ENCODE measurements around the gene ASB13. TPM values are rescaled to one million over a fixed set of nuclear protein-coding genes. Genes with fewer than 3 reads are reported as not detected.

ASB13 gene
- polyA plus RNA-seq, 1 donor from 2014 or later: 5.6 TPM

- no peak overlapping the region for H3K9ac ChIP-seq (ENCODE audit: low read length)
- no peak overlapping the region for H3K27ac ChIP-seq (ENCODE audit: low read length)
- TF ChIP-seq POLR2AphosphoS5 (IDR thresholded peaks at IDR 0.05): no peak
- no peak for TF ChIP-seq MXI1 (conservative IDR thresholded peaks at IDR 0.05; ENCODE audit: poor library complexity, severe bottlenecking)
- TF ChIP-seq EZH2 (IDR thresholded peaks at IDR 0.05; ENCODE audit: borderline replicate concordance, insufficient read depth, low read length, poor library complexity, severe bottlenecking): no peak
- TF ChIP-seq, protein P1, sequence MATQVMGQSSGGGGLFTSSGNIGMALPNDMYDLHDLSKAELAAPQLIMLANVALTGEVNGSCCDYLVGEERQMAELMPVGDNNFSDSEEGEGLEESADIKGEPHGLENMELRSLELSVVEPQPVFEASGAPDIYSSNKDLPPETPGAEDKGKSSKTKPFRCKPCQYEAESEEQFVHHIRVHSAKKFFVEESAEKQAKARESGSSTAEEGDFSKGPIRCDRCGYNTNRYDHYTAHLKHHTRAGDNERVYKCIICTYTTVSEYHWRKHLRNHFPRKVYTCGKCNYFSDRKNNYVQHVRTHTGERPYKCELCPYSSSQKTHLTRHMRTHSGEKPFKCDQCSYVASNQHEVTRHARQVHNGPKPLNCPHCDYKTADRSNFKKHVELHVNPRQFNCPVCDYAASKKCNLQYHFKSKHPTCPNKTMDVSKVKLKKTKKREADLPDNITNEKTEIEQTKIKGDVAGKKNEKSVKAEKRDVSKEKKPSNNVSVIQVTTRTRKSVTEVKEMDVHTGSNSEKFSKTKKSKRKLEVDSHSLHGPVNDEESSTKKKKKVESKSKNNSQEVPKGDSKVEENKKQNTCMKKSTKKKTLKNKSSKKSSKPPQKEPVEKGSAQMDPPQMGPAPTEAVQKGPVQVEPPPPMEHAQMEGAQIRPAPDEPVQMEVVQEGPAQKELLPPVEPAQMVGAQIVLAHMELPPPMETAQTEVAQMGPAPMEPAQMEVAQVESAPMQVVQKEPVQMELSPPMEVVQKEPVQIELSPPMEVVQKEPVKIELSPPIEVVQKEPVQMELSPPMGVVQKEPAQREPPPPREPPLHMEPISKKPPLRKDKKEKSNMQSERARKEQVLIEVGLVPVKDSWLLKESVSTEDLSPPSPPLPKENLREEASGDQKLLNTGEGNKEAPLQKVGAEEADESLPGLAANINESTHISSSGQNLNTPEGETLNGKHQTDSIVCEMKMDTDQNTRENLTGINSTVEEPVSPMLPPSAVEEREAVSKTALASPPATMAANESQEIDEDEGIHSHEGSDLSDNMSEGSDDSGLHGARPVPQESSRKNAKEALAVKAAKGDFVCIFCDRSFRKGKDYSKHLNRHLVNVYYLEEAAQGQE (IDR thresholded peaks at IDR 0.05; ENCODE audit: borderline replicate concordance): no peak
- TF ChIP-seq SMC3 (conservative IDR thresholded peaks at IDR 0.05; ENCODE audit: poor library complexity): no peak
- no peak for TF ChIP-seq EP300 (conservative IDR thresholded peaks at IDR 0.05; ENCODE audit: poor library complexity, severe bottlenecking)
- TF ChIP-seq TAF1 (IDR thresholded peaks at IDR 0.05; ENCODE audit: low read depth): no peak
- no peak for TF ChIP-seq RAD21 (conservative IDR thresholded peaks at IDR 0.05)
- TF ChIP-seq, protein P2, sequence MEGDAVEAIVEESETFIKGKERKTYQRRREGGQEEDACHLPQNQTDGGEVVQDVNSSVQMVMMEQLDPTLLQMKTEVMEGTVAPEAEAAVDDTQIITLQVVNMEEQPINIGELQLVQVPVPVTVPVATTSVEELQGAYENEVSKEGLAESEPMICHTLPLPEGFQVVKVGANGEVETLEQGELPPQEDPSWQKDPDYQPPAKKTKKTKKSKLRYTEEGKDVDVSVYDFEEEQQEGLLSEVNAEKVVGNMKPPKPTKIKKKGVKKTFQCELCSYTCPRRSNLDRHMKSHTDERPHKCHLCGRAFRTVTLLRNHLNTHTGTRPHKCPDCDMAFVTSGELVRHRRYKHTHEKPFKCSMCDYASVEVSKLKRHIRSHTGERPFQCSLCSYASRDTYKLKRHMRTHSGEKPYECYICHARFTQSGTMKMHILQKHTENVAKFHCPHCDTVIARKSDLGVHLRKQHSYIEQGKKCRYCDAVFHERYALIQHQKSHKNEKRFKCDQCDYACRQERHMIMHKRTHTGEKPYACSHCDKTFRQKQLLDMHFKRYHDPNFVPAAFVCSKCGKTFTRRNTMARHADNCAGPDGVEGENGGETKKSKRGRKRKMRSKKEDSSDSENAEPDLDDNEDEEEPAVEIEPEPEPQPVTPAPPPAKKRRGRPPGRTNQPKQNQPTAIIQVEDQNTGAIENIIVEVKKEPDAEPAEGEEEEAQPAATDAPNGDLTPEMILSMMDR (IDR thresholded peaks at IDR 0.05; ENCODE audit: poor library complexity, severe bottlenecking): no peak
- no peak overlapping the region for H3K4me2 ChIP-seq (ENCODE audit: low read length)
- no peaks in the 10 kb centered on the region for H3K79me2 ChIP-seq (replicated peaks; ENCODE audit: insufficient read depth, low read length)
- H3K9me3 ChIP-seq (ENCODE audit: low read length): no peaks in the 10 kb centered on the region
- H3K27me3 ChIP-seq (ENCODE audit: insufficient read depth, low read depth, low read length): no peaks in the 10 kb centered on the region
- H3K4me3 ChIP-seq (ENCODE audit: low read length): no peak overlapping the region
- H2AFZ ChIP-seq (ENCODE audit: low read depth, low read length): no peak overlapping the region
- no peaks in the 10 kb centered on the region for H4K20me1 ChIP-seq (ENCODE audit: insufficient read depth)
- no peaks in the 10 kb centered on the region for H3K36me3 ChIP-seq (ENCODE audit: insufficient read depth, low read length)
- no peaks in the 10 kb centered on the region for H3K9me2 ChIP-seq (ENCODE audit: insufficient read depth, low read length)
- no peaks in the 10 kb centered on the region for H3F3A ChIP-seq (ENCODE audit: insufficient read depth, low read length, poor library complexity, severe bottlenecking)
Observed at GRCh38 chr10:5598085-5598690, 68.2 kb downstream of the ASB13 start.

- H2AFZ ChIP-seq (ENCODE audit: low read depth, low read length): no peak overlapping the region
- H3K9me2 ChIP-seq (ENCODE audit: insufficient read depth, low read length): no peaks in the 10 kb centered on the region
- no peak overlapping the region for H3K27ac ChIP-seq (ENCODE audit: low read length)
- TF ChIP-seq, protein P2 (IDR thresholded peaks at IDR 0.05; ENCODE audit: poor library complexity, severe bottlenecking): no peak
- TF ChIP-seq TAF1 (IDR thresholded peaks at IDR 0.05; ENCODE audit: low read depth) (no peak), MXI1 (conservative IDR thresholded peaks at IDR 0.05; ENCODE audit: poor library complexity, severe bottlenecking) (no peak), EZH2 (IDR thresholded peaks at IDR 0.05; ENCODE audit: borderline replicate concordance, insufficient read depth, low read length, poor library complexity, severe bottlenecking) (no peak), SMC3 (conservative IDR thresholded peaks at IDR 0.05; ENCODE audit: poor library complexity) (no peak), EP300 (conservative IDR thresholded peaks at IDR 0.05; ENCODE audit: poor library complexity, severe bottlenecking) (no peak), RAD21 (conservative IDR thresholded peaks at IDR 0.05) (no peak), POLR2AphosphoS5 (IDR thresholded peaks at IDR 0.05) (no peak)
- TF ChIP-seq, protein P1 (IDR thresholded peaks at IDR 0.05; ENCODE audit: borderline replicate concordance): no peak
- H3F3A ChIP-seq (ENCODE audit: insufficient read depth, low read length, poor library complexity, severe bottlenecking): no peaks in the 10 kb centered on the region
- H3K27me3 ChIP-seq (ENCODE audit: insufficient read depth, low read depth, low read length): no peaks in the 10 kb centered on the region
- H3K9ac ChIP-seq (ENCODE audit: low read length): no peak overlapping the region
- no peaks in the 10 kb centered on the region for H4K20me1 ChIP-seq (ENCODE audit: insufficient read depth)
- H3K4me3 ChIP-seq (ENCODE audit: low read length): no peak overlapping the region
- no peak overlapping the region for H3K4me2 ChIP-seq (ENCODE audit: low read length)
- H3K79me2 ChIP-seq (replicated peaks; ENCODE audit: insufficient read depth, low read length): no peaks in the 10 kb centered on the region
- H3K9me3 ChIP-seq (ENCODE audit: low read length): no peaks in the 10 kb centered on the region
- no peaks in the 10 kb centered on the region for H3K36me3 ChIP-seq (ENCODE audit: insufficient read depth, low read length)
Observed at GRCh38 chr10:5596611-5597341, 69.6 kb downstream of the ASB13 start.
